Measurements from ENCODE around the gene USF1. TPM values are rescaled to one million over a fixed set of nuclear protein-coding genes. Genes with fewer than 3 reads are reported as not detected.

Gene USF1
- polyA plus RNA-seq, 1 donor = 56.9 TPM

Other genes with a start within 250 kb of the USF1 start
- gene LY9, start 249.8 kb downstream of the USF1 start, polyA plus RNA-seq = 0.72 TPM
- 2.1 TPM for gene CD244, start 183.1 kb downstream of the USF1 start, polyA plus RNA-seq
- gene ITLN1, start 160.8 kb downstream of the USF1 start, polyA plus RNA-seq = 452 TPM
- gene ITLN2, start 91.2 kb downstream of the USF1 start, polyA plus RNA-seq = 1.9 TPM
- gene F11R, start 24.8 kb downstream of the USF1 start, polyA plus RNA-seq = 132 TPM
- 60.9 TPM for gene TSTD1, start 7.0 kb downstream of the USF1 start, polyA plus RNA-seq
- gene ARHGAP30, start 23.9 kb upstream of the USF1 start, polyA plus RNA-seq = 5.7 TPM
- 0.42 TPM for gene NECTIN4, start 43.6 kb upstream of the USF1 start, polyA plus RNA-seq
- gene KLHDC9, start 52.4 kb upstream of the USF1 start, polyA plus RNA-seq = 5.6 TPM
- gene PFDN2, start 72.1 kb upstream of the USF1 start, polyA plus RNA-seq = 72.5 TPM
- gene NIT1, start 72.1 kb upstream of the USF1 start, polyA plus RNA-seq = 80.6 TPM
- 33.0 TPM for gene DEDD, start 86.7 kb upstream of the USF1 start, polyA plus RNA-seq
- gene UFC1, start 108.0 kb upstream of the USF1 start, polyA plus RNA-seq = 135 TPM
- 29.4 TPM for gene USP21, start 113.5 kb upstream of the USF1 start, polyA plus RNA-seq
- 26.2 TPM for gene PPOX, start 120.4 kb upstream of the USF1 start, polyA plus RNA-seq
- 38.4 TPM for gene B4GALT3, start 131.5 kb upstream of the USF1 start, polyA plus RNA-seq
- 1.2 TPM for gene ADAMTS4, start 153.1 kb upstream of the USF1 start, polyA plus RNA-seq
- 125 TPM for gene NDUFS2, start 156.4 kb upstream of the USF1 start, polyA plus RNA-seq
- gene FCER1G, start 169.3 kb upstream of the USF1 start, polyA plus RNA-seq = 35.9 TPM
- gene APOA2, start 177.7 kb upstream of the USF1 start, polyA plus RNA-seq = 29.3 TPM
- gene TOMM40L, start 180.1 kb upstream of the USF1 start, polyA plus RNA-seq = 16.2 TPM
- gene NR1I3, start 192.2 kb upstream of the USF1 start, polyA plus RNA-seq = 13.1 TPM
- 9.4 TPM for gene PCP4L1, start 212.8 kb upstream of the USF1 start, polyA plus RNA-seq

Data from large intestine (tissue), 1 donor.